Amniotic epithelial cell (primary cell): Measurements from ENCODE around the gene KIF27.
A peak's percentile ranks its signal among the peaks of the same experiment; 100 is the strongest.
"Not testable (repeated sequence)": the region's sequence is repeated elsewhere in the genome, so short reads cannot be mapped to it uniquely, and the experiment has no call there.

Source experiments
- DNase-seq: peaks from one replicate; pipeline ENCODE4 v3.0.0-alpha.2; 2010; ENCODE audit warnings: low read depth

The KIF27 gene

GRCh38 chr9:83933790-83934189 is 12.6 kb upstream of the KIF27 start:
- DNase-seq: peak; percentile 94

- no peak for DNase-seq
Observed at GRCh38 chr9:83932851-83933250, 11.6 kb upstream of the KIF27 start.

GRCh38 chr9:83932011-83932410 is 10.8 kb upstream of the KIF27 start:
- no peak for DNase-seq

- DNase-seq: no peak
Observed at GRCh38 chr9:83930881-83931280, 9.6 kb upstream of the KIF27 start.

GRCh38 chr9:83927591-83927990 is 6.4 kb upstream of the KIF27 start:
- DNase-seq: no peak

GRCh38 chr9:83920469-83920926 is 734 bp downstream of the KIF27 start:
- DNase-seq: peak; percentile 50

GRCh38 chr9:83919111-83919510 is 2.1 kb downstream of the KIF27 start:
- DNase-seq: no peak

- DNase-seq: peak; percentile 27
Observed at GRCh38 chr9:83912194-83912593, 9.0 kb downstream of the KIF27 start.

- DNase-seq: no peak
Observed at GRCh38 chr9:83906144-83906543, 15.1 kb downstream of the KIF27 start.

- DNase-seq: not testable (repeated sequence)
Observed at GRCh38 chr9:83900615-83901014, 20.6 kb downstream of the KIF27 start.

GRCh38 chr9:83894301-83894700 is 26.9 kb downstream of the KIF27 start:
- not testable (repeated sequence) for DNase-seq

- DNase-seq: not testable (repeated sequence)
Observed at GRCh38 chr9:83886498-83886897, 34.7 kb downstream of the KIF27 start.

GRCh38 chr9:83885559-83886240 is 35.5 kb downstream of the KIF27 start:
- DNase-seq: peak; percentile 87

GRCh38 chr9:83881687-83882408 is 39.4 kb downstream of the KIF27 start:
- DNase-seq: not testable (repeated sequence)

GRCh38 chr9:83875559-83875958 is 45.7 kb downstream of the KIF27 start:
- not testable (repeated sequence) for DNase-seq

- not testable (repeated sequence) for DNase-seq
Observed at GRCh38 chr9:83849895-83850294, 71.3 kb downstream of the KIF27 start.

GRCh38 chr9:83837070-83837643 is 84.1 kb downstream of the KIF27 start:
- not testable (repeated sequence) for DNase-seq

GRCh38 chr9:83830426-83831071 is 90.7 kb downstream of the KIF27 start:
- not testable (repeated sequence) for DNase-seq

GRCh38 chr9:83824986-83825623 is 96.1 kb downstream of the KIF27 start:
- DNase-seq: peak; percentile 66

- DNase-seq: peak; percentile 71
Observed at GRCh38 chr9:83817356-83818278, 103.6 kb downstream of the KIF27 start, which contains the start of gene GKAP1. Gene GKAP1 (minus strand): TSS chr9:83817769. CDS start chr9:83806517, 11,252 bp downstream.

- DNase-seq: peak; percentile 4
Observed at GRCh38 chr9:83817011-83817355, 104.2 kb downstream of the KIF27 start.
